Endodermal cell (in vitro differentiated cells): ENCODE measurements around the gene PPP4R2. TPM values are rescaled to one million over a fixed set of nuclear protein-coding genes. Genes with fewer than 3 reads are reported as not detected.

ENCODE experiments used
- DNase-seq: peaks from one replicate; pipeline ENCODE4 v3.0.0-alpha.2; 2017
- H3K27ac ChIP-seq: 2 replicates; pipeline ENCODE4 v1.5.1; 2013; ENCODE audit warnings: mild to moderate bottlenecking, low read depth, low read length, moderate library complexity
- H3K27me3 ChIP-seq: 2 replicates; pipeline ENCODE4 v1.6.1; 2013; ENCODE audit warnings: mild to moderate bottlenecking, low read length, moderate library complexity; ENCODE audit not compliant: insufficient read depth, control insufficient read depth, poor library complexity, severe bottlenecking
- H3K36me3 ChIP-seq: 2 replicates; pipeline ENCODE4 v1.7.0; 2013; ENCODE audit warnings: mild to moderate bottlenecking, low read length, moderate library complexity; ENCODE audit not compliant: control insufficient read depth, insufficient read depth
- H3K4me1 ChIP-seq: one replicate; pipeline ENCODE4 v1.7.0; 2013; ENCODE audit warnings: low read length; ENCODE audit not compliant: control insufficient read depth, insufficient read depth
- H3K4me3 ChIP-seq: 2 replicates; pipeline ENCODE4 v1.5.1; 2013; ENCODE audit warnings: mild to moderate bottlenecking, low read length, moderate library complexity
- H3K9ac ChIP-seq: 2 replicates; pipeline ENCODE4 v1.6.1; 2013; ENCODE audit warnings: mild to moderate bottlenecking, low read length, moderate library complexity; ENCODE audit not compliant: poor library complexity, severe bottlenecking; ENCODE audit errors: extremely low read depth
- H3K9me3 ChIP-seq: 2 replicates; pipeline ENCODE4 v1.6.1; 2013; ENCODE audit warnings: mild to moderate bottlenecking, low read length, moderate library complexity; ENCODE audit not compliant: control insufficient read depth
- H3K27ac Mint-ChIP-seq: 2 replicates; pipeline ENCODE4 v1.8.0; 2020; ENCODE audit warnings: mixed read lengths
- H3K27me3 Mint-ChIP-seq: 2 replicates; pipeline ENCODE4 v1.8.0; 2021; ENCODE audit warnings: mild to moderate bottlenecking, mixed read lengths; ENCODE audit not compliant: insufficient read depth
- H3K36me3 Mint-ChIP-seq: 2 replicates; pipeline ENCODE4 v1.8.0; 2020; ENCODE audit warnings: low read depth, mixed read lengths
- H3K4me1 Mint-ChIP-seq: 2 replicates; pipeline ENCODE4 v1.8.0; 2020; ENCODE audit warnings: mixed read lengths
- H3K4me3 Mint-ChIP-seq: 2 replicates; pipeline ENCODE4 v1.8.0; 2020; ENCODE audit warnings: mild to moderate bottlenecking, moderate library complexity, mixed read lengths
- H3K9me3 Mint-ChIP-seq: 2 replicates; pipeline ENCODE4 v1.8.0; 2020; ENCODE audit warnings: mild to moderate bottlenecking, mixed read lengths
- WGBS, 2 experiments: methylation state at CpG; one replicate each; pipeline versions ENCODE4 v1.1.5 to v1.1.7; 2013; ENCODE audit warnings: missing lambda C conversion rate in 2 of 2, mixed read lengths in 1 of 2; ENCODE audit not compliant: insufficient coverage in 1 of 2, insufficient read length in 1 of 2; 5-methylcytosine and 5-hydroxymethylcytosine counted together
- total RNA-seq, 2 donors: library from RNA; stranded (reverse); fragmentation: NEBNext Ultra II Directional in 1 of 2; extraction: Animal tissue kit (Norgen Biotek cat#: 25700) in 1 of 2; gene quantifications; 2 replicates in 1 of 2; 3 replicates in 1 of 2; pipeline ENCODE4 v1.2.1, GENCODE V29; 2021
- TF ChIP-seq, protein P1 (sequence below): fragments of 200-600 bp; sonication (generic); conservative IDR thresholded peaks from 2 replicates; pipeline ENCODE4 v1.5.0; 2021; ENCODE audit warnings: antibody characterized with exemption, mild to moderate bottlenecking

Gene PPP4R2
- total RNA-seq, 2 donors from 2014 or later = 133 to 157 TPM

- no peak overlapping the region for H3K4me3 ChIP-seq
- H3K9me3 Mint-ChIP-seq = no peaks in the 10 kb centered on the region
- H3K36me3 ChIP-seq = no peaks in the 10 kb centered on the region
- peaks cover 12% of the 10 kb centered on the region for H3K4me1 Mint-ChIP-seq
- 86 to 95% methylated on average over 2 of the region's 2 CpGs for WGBS, 2 experiments
- no peak overlapping the region for H3K9ac ChIP-seq
- DNase-seq = no peak
- no peaks in the 10 kb centered on the region for H3K27me3 Mint-ChIP-seq
- no peak overlapping the region for H3K27ac Mint-ChIP-seq
- no peaks in the 10 kb centered on the region for H3K27me3 ChIP-seq
- H3K27ac ChIP-seq = no peak overlapping the region
- H3K9me3 ChIP-seq = no peaks in the 10 kb centered on the region
- TF ChIP-seq, protein P1, sequence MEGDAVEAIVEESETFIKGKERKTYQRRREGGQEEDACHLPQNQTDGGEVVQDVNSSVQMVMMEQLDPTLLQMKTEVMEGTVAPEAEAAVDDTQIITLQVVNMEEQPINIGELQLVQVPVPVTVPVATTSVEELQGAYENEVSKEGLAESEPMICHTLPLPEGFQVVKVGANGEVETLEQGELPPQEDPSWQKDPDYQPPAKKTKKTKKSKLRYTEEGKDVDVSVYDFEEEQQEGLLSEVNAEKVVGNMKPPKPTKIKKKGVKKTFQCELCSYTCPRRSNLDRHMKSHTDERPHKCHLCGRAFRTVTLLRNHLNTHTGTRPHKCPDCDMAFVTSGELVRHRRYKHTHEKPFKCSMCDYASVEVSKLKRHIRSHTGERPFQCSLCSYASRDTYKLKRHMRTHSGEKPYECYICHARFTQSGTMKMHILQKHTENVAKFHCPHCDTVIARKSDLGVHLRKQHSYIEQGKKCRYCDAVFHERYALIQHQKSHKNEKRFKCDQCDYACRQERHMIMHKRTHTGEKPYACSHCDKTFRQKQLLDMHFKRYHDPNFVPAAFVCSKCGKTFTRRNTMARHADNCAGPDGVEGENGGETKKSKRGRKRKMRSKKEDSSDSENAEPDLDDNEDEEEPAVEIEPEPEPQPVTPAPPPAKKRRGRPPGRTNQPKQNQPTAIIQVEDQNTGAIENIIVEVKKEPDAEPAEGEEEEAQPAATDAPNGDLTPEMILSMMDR = no peak
- no peak overlapping the region for H3K4me3 Mint-ChIP-seq
- no peaks in the 10 kb centered on the region for H3K4me1 ChIP-seq
- H3K36me3 Mint-ChIP-seq = no peaks in the 10 kb centered on the region
These were observed 105.3 kb downstream of the PPP4R2 start for GRCh38 chr3:73101881-73102280.

GRCh38 chr3:73107215-73107614, 110.6 kb downstream of the PPP4R2 start:
- Histone ChIP-seq H3K4me1 (peaks cover 1% of the 10 kb centered on the region), H3K27me3 (no peaks in the 10 kb centered on the region), H3K9me3 (no peaks in the 10 kb centered on the region), H3K9ac (no peak overlapping the region), H3K4me3 (no peak overlapping the region), H3K36me3 (no peaks in the 10 kb centered on the region), H3K27ac (no peak overlapping the region)
- peaks cover 3% of the 10 kb centered on the region for H3K27me3 Mint-ChIP-seq
- no peak overlapping the region for H3K4me3 Mint-ChIP-seq
- H3K9me3 Mint-ChIP-seq = peaks cover 2% of the 10 kb centered on the region
- H3K27ac Mint-ChIP-seq = no peak overlapping the region
- no peaks in the 10 kb centered on the region for H3K36me3 Mint-ChIP-seq
- 84 to 94% methylated on average over 2 to 3 of the region's 3 CpGs for WGBS, 2 experiments
- DNase-seq = peak; percentile 10
- peaks cover 3% of the 10 kb centered on the region for H3K4me1 Mint-ChIP-seq
- TF ChIP-seq, protein P1 = no peak

GRCh38 chr3:73107676-73108187, 111.1 kb downstream of the PPP4R2 start:
- H3K9ac ChIP-seq = no peak overlapping the region
- peaks cover 3% of the 10 kb centered on the region for H3K27me3 Mint-ChIP-seq
- H3K4me3 ChIP-seq = no peak overlapping the region
- H3K9me3 ChIP-seq = no peaks in the 10 kb centered on the region
- H3K36me3 Mint-ChIP-seq = no peaks in the 10 kb centered on the region
- peaks cover 3% of the 10 kb centered on the region for H3K4me1 ChIP-seq
- H3K27ac Mint-ChIP-seq = no peak overlapping the region
- 90 to 100% methylated on average over 1 to 5 of the region's 5 CpGs for WGBS, 2 experiments
- no peaks in the 10 kb centered on the region for H3K27me3 ChIP-seq
- no peak overlapping the region for H3K4me3 Mint-ChIP-seq
- H3K36me3 ChIP-seq = no peaks in the 10 kb centered on the region
- peak; percentile 32 for DNase-seq
- peaks cover 2% of the 10 kb centered on the region for H3K9me3 Mint-ChIP-seq
- H3K4me1 Mint-ChIP-seq = peaks cover 4% of the 10 kb centered on the region
- no peak overlapping the region for H3K27ac ChIP-seq
- TF ChIP-seq, protein P1 = no peak
